ENCODE measurements around the gene RRP1B. TPM values are rescaled to one million over a fixed set of nuclear protein-coding genes. Genes with fewer than 3 reads are reported as not detected.

RRP1B gene
- total and polyA plus RNA-seq, 2 donors (not counting 1 experiment from before 2014, with no cell fraction given): 6.0 to 22.4 TPM

GRCh38 chr21:43731891-43732711, 72.7 kb downstream of the RRP1B start:
- 97% methylated on average over 14 of the region's 23 CpGs for WGBS (ENCODE audit: insufficient coverage)

More at GRCh38 chr21:43731891-43732711, 72.7 kb downstream of the RRP1B start:
- CTCF ChIA-PET: no interaction called here
- Histone ChIP-seq H3K4me2 (replicated peaks; ENCODE audit: low read depth, low read length, poor library complexity, severe bottlenecking) (no peak overlapping the region), H3K79me2 (ENCODE audit: control insufficient read depth, insufficient read depth, low read length) (peaks cover 29% of the 10 kb centered on the region), H3K36me3 (replicated peaks in 1 of 2; ENCODE audit: control extremely low read depth in 1 of 2, control insufficient read depth in 1 of 2, extremely low read depth in 1 of 2, insufficient read depth in 2 of 2, low read length in 1 of 2) (peaks cover 0 to 3% of the 10 kb centered on the region in 2 experiments), H3K9ac (ENCODE audit: low read length) (no peak overlapping the region), H3K4me3 (ENCODE audit: control extremely low read depth in 1 of 5, extremely low read depth in 1 of 5, insufficient read depth in 1 of 5, low read depth in 2 of 5, low read length in 4 of 5) (no peak overlapping the region), H4K20me1 (ENCODE audit: control insufficient read depth, insufficient read depth, low read length, poor library complexity, severe bottlenecking) (peaks cover 69% of the 10 kb centered on the region), H3K9me3 (ENCODE audit: control extremely low read depth in 1 of 3, control insufficient read depth in 2 of 3, insufficient read depth in 1 of 3, low read length in 2 of 3) (peaks cover 0 to 5% (median 0%) of the 10 kb centered on the region in 3 donors), H3K27me3 (replicated peaks in 1 of 4; ENCODE audit: control extremely low read depth in 1 of 4, control insufficient read depth in 3 of 4, insufficient read depth in 4 of 4, low read length in 3 of 4) (no peaks in the 10 kb centered on the region), H2AFZ (ENCODE audit: insufficient read depth, low read depth, low read length, poor library complexity, severe bottlenecking) (no peak overlapping the region), H3K4me1 (ENCODE audit: control insufficient read depth in 2 of 2, insufficient read depth in 2 of 2, low read length in 2 of 2) (peaks cover 17 to 24% of the 10 kb centered on the region in 2 donors), H3K27ac (ENCODE audit: low read length in 2 of 2) (no peak overlapping the region)
- H3K27ac Mint-ChIP-seq: no peak overlapping the region
- POLR2A ChIA-PET: no interaction called here
- H3K27me3 Mint-ChIP-seq: no peaks in the 10 kb centered on the region
- no peak overlapping the region for H3K4me3 Mint-ChIP-seq
- no peak for ATAC-seq (ENCODE audit: low read depth)
- peaks cover 24% of the 10 kb centered on the region for H3K4me1 Mint-ChIP-seq
- no peaks in the 10 kb centered on the region for H3K9me3 Mint-ChIP-seq (ENCODE audit: insufficient read depth)
- DNase-seq: no peak
- intact Hi-C loops (cut with micrococcal nuclease): no loop called here
- no peak for TF ChIP-seq CTCF (IDR thresholded peaks at IDR 0.05)
- TF ChIP-seq EZH2 (IDR thresholded peaks at IDR 0.05; ENCODE audit: borderline replicate concordance, insufficient read depth, low read depth, low read length, poor library complexity, severe bottlenecking): no peak

Measured in B cell (primary cell).